Measurements from ENCODE around the gene RAB9B.

GRCh38 chrX:103782640-103783039 is 49.4 kb downstream of the RAB9B start:
- TF ChIP-seq CTCF (conservative IDR thresholded peaks at IDR 0.05 in 1 of 2, IDR thresholded peaks at IDR 0.05 in 1 of 2; ENCODE audit: low read depth in 1 of 2, low read length in 2 of 2): no peak
- TF ChIP-seq EZH2 (IDR thresholded peaks at IDR 0.05; ENCODE audit: low read length, missing control alignments): no peak
